ENCODE measurements around the gene TTC28.

Gene TTC28

DNA sequence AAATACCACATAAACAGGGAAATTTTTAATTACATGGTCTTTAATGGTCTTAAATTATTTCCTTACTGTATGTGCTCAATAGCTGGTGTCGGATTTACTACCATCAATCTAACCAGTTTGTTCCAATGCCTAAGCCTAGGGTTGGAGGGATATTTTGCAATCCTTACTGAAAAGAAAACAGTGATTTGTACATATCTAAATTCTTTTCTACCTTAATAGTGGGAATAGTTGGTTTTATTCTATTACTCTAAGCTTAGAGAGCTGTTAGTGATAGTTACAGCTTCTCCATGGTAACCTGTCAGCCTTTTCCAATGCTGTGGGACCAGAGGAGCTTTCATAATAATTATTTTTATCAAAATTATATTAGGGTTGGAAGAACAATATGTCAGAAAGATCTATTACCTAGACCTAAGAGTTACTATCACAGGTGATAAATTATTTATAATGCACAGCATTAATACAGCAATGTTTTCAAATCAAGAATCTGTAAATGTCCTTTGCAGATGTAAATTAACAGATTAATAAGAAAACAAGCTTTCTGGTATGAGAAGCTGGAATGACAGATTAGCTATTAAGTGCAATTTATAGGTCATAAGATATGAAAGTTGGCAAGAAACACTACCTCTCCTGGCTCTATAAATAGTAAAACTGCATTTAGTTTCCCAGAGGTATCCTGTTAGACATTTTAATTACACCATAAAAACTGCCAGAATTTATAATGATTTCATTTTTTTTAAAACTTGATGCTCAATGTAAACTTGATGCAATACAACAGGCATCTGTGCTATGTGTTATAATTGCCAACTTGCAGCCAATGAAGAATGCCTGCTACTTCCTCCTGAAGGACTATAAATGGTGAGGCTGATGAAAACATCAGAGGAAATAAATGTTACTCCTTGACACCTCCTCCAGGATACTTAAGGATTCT lies 498.6 kb downstream of the TTC28 start:
- TF ChIP-seq CTCF (IDR thresholded peaks at IDR 0.05; ENCODE audit: control extremely low read depth, extremely low read depth, low read depth, missing control alignments): no peak
- CTCF ChIA-PET: interaction anchor here (1.1 kb wide), 1 partner anchor 28 kb away, joined by 3 read pairs; no protein-coding TSS in a partner anchor
- DNase-seq (ENCODE audit: extremely low spot score): no peak
- POLR2A ChIA-PET: no interaction called here

GRCh38 chr22:28179392-28179791 lies 500.2 kb downstream of the TTC28 start:
- ChIA-PET CTCF (interaction anchor here (0.6 to 2.0 kb wide), 4 partner anchors 68 to 172 kb away, joined by 3 to 6 read pairs (median 3); no protein-coding TSS in a partner anchor), POLR2A (no interaction called here)
- no peak for TF ChIP-seq CTCF (IDR thresholded peaks at IDR 0.05; ENCODE audit: control extremely low read depth, extremely low read depth, low read depth, missing control alignments)
- no peak for DNase-seq (ENCODE audit: extremely low spot score)

DNA sequence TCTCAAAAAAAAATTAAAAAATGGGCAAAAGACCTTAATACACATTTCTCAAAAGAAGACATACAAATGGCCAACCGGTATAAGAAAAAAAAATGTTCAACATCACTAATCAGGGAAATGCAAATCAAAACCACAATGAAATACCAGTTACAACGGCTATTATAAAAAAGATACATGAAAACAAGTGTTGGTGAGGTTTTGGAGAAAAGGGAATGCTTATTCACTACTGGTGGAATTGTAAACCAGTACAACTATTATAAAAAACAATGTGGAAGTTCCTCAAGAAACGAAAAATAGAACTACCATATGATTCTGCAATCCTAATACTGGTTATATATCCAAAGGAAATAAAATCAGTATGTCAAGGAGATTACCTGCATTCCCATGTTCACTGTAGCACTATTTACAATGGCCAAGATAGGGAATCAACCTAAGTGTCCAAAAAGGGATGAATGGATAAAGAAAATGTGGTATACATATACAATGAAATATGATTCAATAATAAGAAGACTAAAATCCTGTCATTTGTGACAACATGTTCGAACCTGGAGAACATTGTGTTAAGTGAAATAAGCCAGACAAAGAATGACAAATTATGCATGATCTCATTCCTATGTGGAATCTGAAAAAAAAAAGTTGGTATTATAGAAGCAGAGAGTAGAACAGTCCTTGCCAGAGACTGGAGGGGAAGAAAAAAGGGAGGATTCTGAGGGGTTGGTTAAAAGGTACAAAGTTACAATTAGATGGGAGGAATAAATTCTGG lies 503.7 kb downstream of the TTC28 start:
- DNase-seq (ENCODE audit: extremely low spot score): no peak
- no peak for TF ChIP-seq CTCF (IDR thresholded peaks at IDR 0.05; ENCODE audit: control extremely low read depth, extremely low read depth, low read depth, missing control alignments)
- POLR2A ChIA-PET: no interaction called here
- CTCF ChIA-PET: no interaction called here

- TF ChIP-seq CTCF (IDR thresholded peaks at IDR 0.05; ENCODE audit: control extremely low read depth, extremely low read depth, low read depth, missing control alignments): no peak
- POLR2A ChIA-PET: no interaction called here
- CTCF ChIA-PET: interaction anchor here (0.9 kb wide), 1 partner anchor 10 kb away, joined by 3 read pairs; no protein-coding TSS in a partner anchor
- DNase-seq (ENCODE audit: extremely low spot score): no peak
These were observed 505.1 kb downstream of the TTC28 start for GRCh38 chr22:28174509-28174908.

DNA sequence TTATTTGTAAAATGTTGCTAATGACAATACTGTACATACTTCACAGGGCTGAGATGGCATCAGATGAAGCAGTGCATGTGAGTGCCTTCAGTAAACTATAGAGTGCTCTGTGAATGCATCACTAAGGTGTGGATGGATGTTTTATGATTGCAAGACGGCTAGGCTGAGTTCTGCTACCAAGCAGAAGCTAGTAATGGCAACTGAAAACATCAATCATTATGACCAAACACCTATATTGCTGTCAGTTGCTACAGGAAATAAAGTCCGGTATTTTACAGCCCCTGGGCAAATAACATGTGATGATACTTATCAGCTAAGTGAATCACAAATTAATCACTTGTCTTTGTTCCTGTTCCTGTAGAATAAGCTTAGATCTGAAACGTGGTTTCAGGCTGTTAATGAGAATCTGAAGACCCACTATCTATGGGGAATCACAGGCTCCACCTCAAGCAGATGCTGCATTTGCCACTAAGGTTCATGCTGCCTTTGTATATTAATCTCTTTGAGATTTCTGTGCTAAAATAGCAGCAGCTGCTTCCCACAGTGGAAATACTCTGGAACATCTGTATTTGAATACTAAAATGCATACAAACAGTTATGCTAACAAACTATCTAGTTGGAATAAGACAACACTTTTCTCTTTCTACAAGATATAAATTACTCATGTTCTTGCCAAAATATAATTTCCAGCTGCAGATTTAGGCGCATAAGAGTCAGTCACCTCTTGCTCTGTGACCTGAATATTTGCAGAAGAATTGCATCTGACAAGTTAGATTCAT lies 506.6 kb downstream of the TTC28 start:
- TF ChIP-seq CTCF (IDR thresholded peaks at IDR 0.05; ENCODE audit: control extremely low read depth, extremely low read depth, low read depth, missing control alignments): no peak
- DNase-seq (ENCODE audit: extremely low spot score): no peak
- ChIA-PET POLR2A (no interaction called here), CTCF (interaction anchor here (0.8 to 1.2 kb wide), 2 partner anchors 11 kb away, joined by 3 to 5 read pairs; no protein-coding TSS in a partner anchor)

DNA sequence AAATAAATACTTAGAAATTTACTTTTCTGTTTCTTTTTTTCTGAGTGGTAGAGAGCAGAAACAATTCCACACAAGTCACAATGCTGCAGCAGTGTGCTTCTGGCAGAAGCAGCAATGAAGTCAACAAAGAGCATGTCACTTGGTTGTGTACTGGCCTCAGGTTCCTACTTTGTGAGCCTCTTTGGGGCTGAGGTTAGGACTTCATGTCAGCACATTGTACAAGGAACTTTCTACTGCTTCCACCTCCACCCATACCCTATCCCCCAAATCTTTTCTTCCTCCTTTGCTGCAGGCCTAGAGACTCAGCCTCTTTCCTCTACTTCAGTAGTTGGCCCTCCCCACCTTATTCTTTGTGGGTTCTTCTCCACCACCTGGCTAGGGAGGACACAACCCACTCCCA lies 507.9 kb downstream of the TTC28 start:
- POLR2A ChIA-PET: no interaction called here
- no peak for DNase-seq (ENCODE audit: extremely low spot score)
- CTCF ChIA-PET: no interaction called here
- no peak for TF ChIP-seq CTCF (IDR thresholded peaks at IDR 0.05; ENCODE audit: control extremely low read depth, extremely low read depth, low read depth, missing control alignments)

All from GM10248 (cell line).